ENCODE measurements around the gene SELPLG. TPM values are rescaled to one million over a fixed set of nuclear protein-coding genes. Genes with fewer than 3 reads are reported as not detected.

Gene SELPLG
- total RNA-seq (2021) (0.34 and 0.35 TPM in 2 replicates), Bru-seq, nascent RNA (percentile 33 among the genes with signal in this experiment), BruChase-seq, experiment 1, labeled RNA remaining after a 2-hour chase (percentile 36 among the genes with signal in this experiment), BruChase-seq, experiment 2, labeled RNA remaining after a 6-hour chase (percentile 44 among the genes with signal in this experiment)
- long read RNA-seq, result 0 reads

GRCh38 chr12:108633534-108634248, at the start of gene SELPLG:
Gene SELPLG, minus strand, starts transcription at chr12:108633894. Its CDS starts 9,587 bp downstream, at chr12:108624307.
- intact Hi-C loops (cut with micrococcal nuclease; ENCODE audit: unreplicated experiment), result no loop called here
- H3K4me3 ChIP-seq (ENCODE audit: low read depth, low read length, poor library complexity, severe bottlenecking), result no peak within 1 kb of the TSS
- POLR2A ChIA-PET (ENCODE audit: low non-redundant PET), result no interaction called here
- no peaks in the 10 kb centered on the region for H3K9me3 ChIP-seq (ENCODE audit: low read depth, low read length, poor library complexity, severe bottlenecking)
- no peaks in the 10 kb centered on the region for H3K27me3 ChIP-seq (replicated peaks; ENCODE audit: insufficient read depth, low read depth, low read length, poor library complexity)
- CTCF ChIA-PET, result no interaction called here
- H3K27ac ChIP-seq (ENCODE audit: low read depth, low read length, poor library complexity, severe bottlenecking), result no peak within 1 kb of the TSS
- no peak for DNase-seq (ENCODE audit: low spot score)
- no peaks in the 10 kb centered on the region for H3K36me3 ChIP-seq (ENCODE audit: insufficient read depth, low read length, poor library complexity, severe bottlenecking)
- TF ChIP-seq EZH2 (IDR thresholded peaks at IDR 0.05; ENCODE audit: borderline replicate concordance, low read depth, low read length, poor library complexity, severe bottlenecking) (no peak), CTCF (conservative IDR thresholded peaks at IDR 0.05; ENCODE audit: low read depth, low read length) (no peak)
- no TSS peak for BruUV-seq (replicated peaks)
- no peaks in the 10 kb centered on the region for H3K4me1 ChIP-seq (ENCODE audit: insufficient read depth, low read length, poor library complexity, severe bottlenecking)

GRCh38 chr12:108681317-108681716, 47.6 kb upstream of the SELPLG start:
- H3K9me3 ChIP-seq (ENCODE audit: low read depth, low read length, poor library complexity, severe bottlenecking), result no peaks in the 10 kb centered on the region
- BruUV-seq (replicated peaks), result no TSS peak
- intact Hi-C loops (cut with micrococcal nuclease; ENCODE audit: unreplicated experiment), result no loop called here
- H3K36me3 ChIP-seq (ENCODE audit: insufficient read depth, low read length, poor library complexity, severe bottlenecking), result no peaks in the 10 kb centered on the region
- no peaks in the 10 kb centered on the region for H3K27me3 ChIP-seq (replicated peaks; ENCODE audit: insufficient read depth, low read depth, low read length, poor library complexity)
- no peak overlapping the region for H3K27ac ChIP-seq (ENCODE audit: low read depth, low read length, poor library complexity, severe bottlenecking)
- TF ChIP-seq EZH2 (IDR thresholded peaks at IDR 0.05; ENCODE audit: borderline replicate concordance, low read depth, low read length, poor library complexity, severe bottlenecking), result no peak
- TF ChIP-seq CTCF (conservative IDR thresholded peaks at IDR 0.05; ENCODE audit: low read depth, low read length), result no peak
- H3K4me1 ChIP-seq (ENCODE audit: insufficient read depth, low read length, poor library complexity, severe bottlenecking), result peaks cover 32% of the 10 kb centered on the region
- DNase-seq (ENCODE audit: low spot score), result no peak
- H3K4me3 ChIP-seq (ENCODE audit: low read depth, low read length, poor library complexity, severe bottlenecking), result no peak overlapping the region
- CTCF ChIA-PET, result no interaction called here
- POLR2A ChIA-PET (ENCODE audit: low non-redundant PET), result no interaction called here

GRCh38 chr12:108679106-108679681, 45.5 kb upstream of the SELPLG start:
- Histone ChIP-seq H3K9me3 (ENCODE audit: low read depth, low read length, poor library complexity, severe bottlenecking) (no peaks in the 10 kb centered on the region), H3K27me3 (replicated peaks; ENCODE audit: insufficient read depth, low read depth, low read length, poor library complexity) (no peaks in the 10 kb centered on the region), H3K4me3 (ENCODE audit: low read depth, low read length, poor library complexity, severe bottlenecking) (no peak overlapping the region), H3K27ac (ENCODE audit: low read depth, low read length, poor library complexity, severe bottlenecking) (no peak overlapping the region), H3K4me1 (ENCODE audit: insufficient read depth, low read length, poor library complexity, severe bottlenecking) (peaks cover 15% of the 10 kb centered on the region), H3K36me3 (ENCODE audit: insufficient read depth, low read length, poor library complexity, severe bottlenecking) (no peaks in the 10 kb centered on the region)
- TF ChIP-seq CTCF (conservative IDR thresholded peaks at IDR 0.05; ENCODE audit: low read depth, low read length), result no peak
- no peak for TF ChIP-seq EZH2 (IDR thresholded peaks at IDR 0.05; ENCODE audit: borderline replicate concordance, low read depth, low read length, poor library complexity, severe bottlenecking)
- intact Hi-C loops (cut with micrococcal nuclease; ENCODE audit: unreplicated experiment), result no loop called here
- no TSS peak for BruUV-seq (replicated peaks)
- ChIA-PET CTCF (no interaction called here), POLR2A (ENCODE audit: low non-redundant PET) (no interaction called here)
- DNase-seq (ENCODE audit: low spot score), result no peak

Measured in A673 (cell line).